SW 1271 (cell line): ENCODE results near the gene GCNT2.
A peak's percentile ranks its signal among the peaks of the same experiment; 100 is the strongest.
"Not testable (repeated sequence)": the region's sequence is repeated elsewhere in the genome, so short reads cannot be mapped to it uniquely, and the experiment has no call there.

Source experiments
- DNase-seq, 2 experiments: peaks; one replicate each; lab custom pipeline; 2025; lab: John Stamatoyannopoulos, UW

GCNT2 gene

GRCh38 chr6:10612161-10612560, 91.0 kb downstream of the GCNT2 start:
- DNase-seq: no peak

- no peak for DNase-seq
Observed at GRCh38 chr6:10613077-10613476, 91.9 kb downstream of the GCNT2 start.

- DNase-seq: no peak
Observed at GRCh38 chr6:10613723-10614122, 92.6 kb downstream of the GCNT2 start.

- DNase-seq: no peak
Observed at GRCh38 chr6:10615675-10616074, 94.5 kb downstream of the GCNT2 start.

GRCh38 chr6:10616266-10616665, 95.1 kb downstream of the GCNT2 start:
- not testable (repeated sequence) for DNase-seq

GRCh38 chr6:10617008-10617696, 96.0 kb downstream of the GCNT2 start:
- DNase-seq: no peak

GRCh38 chr6:10618409-10618808, 97.3 kb downstream of the GCNT2 start:
- DNase-seq: no peak

GRCh38 chr6:10621213-10621612, 100.1 kb downstream of the GCNT2 start:
- DNase-seq: no peak

- DNase-seq: no peak
Observed at GRCh38 chr6:10621847-10622246, 100.7 kb downstream of the GCNT2 start.

GRCh38 chr6:10624836-10625235, 103.7 kb downstream of the GCNT2 start:
- no peak for DNase-seq

- DNase-seq: no peak
Observed at GRCh38 chr6:10626154-10626741, 105.1 kb downstream of the GCNT2 start.

GRCh38 chr6:10627800-10628199, 106.6 kb downstream of the GCNT2 start:
- DNase-seq: no peak

GRCh38 chr6:10630178-10630577, 109.0 kb downstream of the GCNT2 start:
- no peak for DNase-seq

GRCh38 chr6:10633216-10633615, 112.1 kb downstream of the GCNT2 start:
- peak; percentile 63 to 94 for DNase-seq

- DNase-seq: no peak
Observed at GRCh38 chr6:10640412-10640811, 119.3 kb downstream of the GCNT2 start.

- DNase-seq: no peak
Observed at GRCh38 chr6:10641528-10641927, 120.4 kb downstream of the GCNT2 start.

- no peak for DNase-seq
Observed at GRCh38 chr6:10643201-10643651, 122.1 kb downstream of the GCNT2 start.

- no peak for DNase-seq
Observed at GRCh38 chr6:10644225-10644624, 123.1 kb downstream of the GCNT2 start.

- DNase-seq: no peak
Observed at GRCh38 chr6:10655508-10656055, 134.4 kb downstream of the GCNT2 start.

- no peak for DNase-seq
Observed at GRCh38 chr6:10658910-10659698, 138.0 kb downstream of the GCNT2 start.

GRCh38 chr6:10659699-10660348, 138.7 kb downstream of the GCNT2 start:
- DNase-seq: no peak
